ENCODE results near the gene LRP10. TPM values are rescaled to one million over a fixed set of nuclear protein-coding genes. Genes with fewer than 3 reads are reported as not detected.
A peak's percentile ranks its signal among the peaks of the same experiment; 100 is the strongest.

The LRP10 gene
- total and polyA plus RNA-seq, 12 donors = 10.3 to 101 (median 48.0) TPM

- ATAC-seq (no peak), DNase-seq (no peak)
- intact Hi-C loops (cut with DNase I) = no loop called here
- TF ChIP-seq CTCF (IDR thresholded peaks at IDR 0.05) = no peak
- Histone ChIP-seq H3K36me3 (peaks cover 0 to 43% (median 0%) of the 10 kb centered on the region in 9 donors), H3K27ac (peak overlapping the region in 6 of 10 donors; percentile 91 to 97 (median 94)), H3K4me3 (no peak overlapping the region), H3K4me1 (peaks cover 7 to 44% (median 34%) of the 10 kb centered on the region in 9 donors), H3K27me3 (peaks cover 0 to 9% (median 0%) of the 10 kb centered on the region in 7 donors), H3K9me3 (no peaks in the 10 kb centered on the region)
- WGBS, 2 donors = 71 to 79% methylated on average over 3 of the region's 3 CpGs
Observed at GRCh38 chr14:22835505-22835904, 36.0 kb upstream of the LRP10 start.

DNA sequence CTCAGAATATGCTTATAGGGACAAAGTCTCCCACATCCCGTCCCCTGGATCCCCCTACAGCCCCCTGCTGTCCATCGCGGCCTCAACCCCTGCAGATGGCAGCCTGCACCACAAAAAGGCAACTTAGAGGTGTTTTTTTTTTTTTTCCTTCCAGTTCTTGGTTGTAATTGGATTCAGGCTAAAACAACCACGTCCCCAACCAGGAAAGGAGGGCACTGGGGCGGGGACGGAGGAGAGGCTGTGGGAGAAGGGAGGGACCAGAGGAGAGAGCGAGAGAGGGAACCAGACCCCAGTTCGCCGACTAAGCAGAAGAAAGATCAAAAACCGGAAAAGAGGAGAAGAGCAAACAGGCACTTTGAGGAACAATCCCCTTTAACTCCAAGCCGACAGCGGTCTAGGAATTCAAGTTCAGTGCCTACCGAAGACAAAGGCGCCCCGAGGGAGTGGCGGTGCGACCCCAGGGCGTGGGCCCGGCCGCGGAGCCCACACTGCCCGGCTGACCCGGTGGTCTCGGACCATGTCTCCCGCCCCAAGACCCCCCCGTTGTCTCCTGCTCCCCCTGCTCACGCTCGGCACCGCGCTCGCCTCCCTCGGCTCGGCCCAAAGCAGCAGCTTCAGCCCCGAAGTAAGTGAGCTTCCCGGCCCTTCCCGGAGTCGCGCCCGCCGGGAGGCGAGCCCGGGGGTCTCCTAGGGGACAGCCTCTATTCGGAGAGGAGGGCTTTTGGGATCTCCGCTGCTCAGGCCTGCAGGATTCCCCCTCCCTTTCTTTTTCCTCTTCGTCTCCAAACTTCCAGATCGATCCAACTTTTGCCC, 35.0 kb upstream of the LRP10 start, which contains the start of gene MMP14:
TSS of gene MMP14 (plus strand) at position 285 of the 813 bp plus-strand sequence. CDS start at position 518, 233 bp downstream.
- peak within 1 kb of the TSS; percentile 86 to 98 (median 94) for H3K27ac ChIP-seq
- ATAC-seq (peak; percentile 74 to 88 (median 81)), DNase-seq (peak; percentile 76 to 77)
- intact Hi-C loops (cut with DNase I) = loop anchor here in 3 of 10 donors (1.0 to 2.0 kb wide), 3 partner anchors 7 to 16 kb away; partner anchors contain the start of gene MRPL52 (in 1 of the 3)
- H3K36me3 ChIP-seq = peaks cover 0 to 49% (median under 1%) of the 10 kb centered on the region in 9 donors
- peak within 1 kb of the TSS; percentile 59 to 96 (median 88) for H3K4me3 ChIP-seq
- H3K27me3 ChIP-seq = peaks cover 0 to 9% (median 0%) of the 10 kb centered on the region in 7 donors
- 1% methylated on average over 46 of the region's 46 CpGs for WGBS, 2 donors
- TF ChIP-seq CTCF (IDR thresholded peaks at IDR 0.05) = peak in 8 of 9 donors; percentile 23 to 71 (median 42)
- H3K9me3 ChIP-seq = no peaks in the 10 kb centered on the region
- peaks cover 7 to 47% (median 30%) of the 10 kb centered on the region in 9 donors for H3K4me1 ChIP-seq

- Histone ChIP-seq H3K4me3 (peak overlapping the region; percentile 59 to 96 (median 88)), H3K27ac (peak overlapping the region; percentile 86 to 98 (median 94)), H3K9me3 (no peaks in the 10 kb centered on the region), H3K36me3 (peaks cover 0 to 51% (median 8%) of the 10 kb centered on the region in 9 donors), H3K27me3 (peaks cover 0 to 9% (median 0%) of the 10 kb centered on the region in 7 donors), H3K4me1 (peaks cover 7 to 47% (median 30%) of the 10 kb centered on the region in 9 donors)
- peak in 3 of 9 donors; percentile 12 to 25 (median 24) for TF ChIP-seq CTCF (IDR thresholded peaks at IDR 0.05)
- DNase-seq (peak; percentile 73 to 81), ATAC-seq (peak; percentile 66 to 83 (median 75))
- 1 to 2% methylated on average over 56 to 57 of the region's 57 CpGs for WGBS, 2 donors
- intact Hi-C loops (cut with DNase I) = loop anchor here in 3 of 10 donors (1.0 to 2.0 kb wide), 3 partner anchors 8 to 16 kb away; partner anchors contain the start of gene MRPL52 (in 1 of the 3)
Observed at GRCh38 chr14:22837114-22837749, 34.3 kb upstream of the LRP10 start.

Data from heart right ventricle (tissue), 16 donors.